MCF 10A (cell line): Measurements from ENCODE around the gene AVEN. TPM values are rescaled to one million over a fixed set of nuclear protein-coding genes. Genes with fewer than 3 reads are reported as not detected.

Experiments
- BruUV-seq: library from RNA; stranded (reverse); fragments of 400-500 nt; replicated peaks from 2 replicates; lab custom pipeline; 2021; lab: Mats Ljungman, UMichigan
- CTCF ChIA-PET: fragments of 300-600 bp; sonication (Branson Sonifier 250); formaldehyde crosslinking; extraction: SDS; loops from one replicate; lab custom pipeline; 2021; ENCODE audit warnings: antibody characterized with exemption, inconsistent platforms; lab: Yijun Ruan, JAX
- POLR2A ChIA-PET: fragments of 300-600, 350-650 bp; sonication (Branson Sonifier 250); formaldehyde crosslinking; extraction: SDS; loops from one replicate; lab custom pipeline; 2020; ENCODE audit warnings: antibody characterized with exemption, inconsistent platforms; lab: Yijun Ruan, JAX
- DNase-seq: peaks from one replicate; pipeline ENCODE4 v3.0.0-alpha.2; 2018; ENCODE audit not compliant: unreplicated experiment
- H3K27ac Mint-ChIP-seq: one replicate; pipeline ENCODE4 v1.8.0; 2022; ENCODE audit warnings: mild to moderate bottlenecking, low read depth, mixed read lengths; ENCODE audit not compliant: unreplicated experiment
- H3K27me3 Mint-ChIP-seq: one replicate; pipeline ENCODE4 v1.8.0; 2022; ENCODE audit warnings: mixed read lengths; ENCODE audit not compliant: insufficient read depth, unreplicated experiment
- H3K36me3 Mint-ChIP-seq: one replicate; pipeline ENCODE4 v1.8.0; 2022; ENCODE audit warnings: mild to moderate bottlenecking, moderate library complexity, mixed read lengths; ENCODE audit not compliant: insufficient read depth, unreplicated experiment
- H3K4me1 Mint-ChIP-seq: one replicate; pipeline ENCODE4 v1.8.0; 2022; ENCODE audit warnings: mixed read lengths; ENCODE audit not compliant: insufficient read depth, unreplicated experiment
- H3K4me3 Mint-ChIP-seq: one replicate; pipeline ENCODE4 v1.8.0; 2022; ENCODE audit warnings: mild to moderate bottlenecking, moderate library complexity, mixed read lengths; ENCODE audit not compliant: unreplicated experiment
- H3K9me3 Mint-ChIP-seq: one replicate; pipeline ENCODE4 v1.8.0; 2022; ENCODE audit warnings: mixed read lengths; ENCODE audit not compliant: unreplicated experiment
- CTCF ChIP-seq: fragments of 200-600 bp; IDR thresholded peaks from one replicate; pipeline ENCODE4 v1.8.0; 2022; ENCODE audit warnings: antibody characterized with exemption, mild to moderate bottlenecking; ENCODE audit not compliant: unreplicated experiment
- intact Hi-C: fragments of 100-400 bp; cut with micrococcal nuclease; formaldehyde crosslinking; loops from 2 replicates; pipeline ENCODE4 v1.14.1; 2022
- total RNA-seq: library from RNA; stranded (reverse); gene quantifications from 2 replicates; pipeline ENCODE4 v1.2.3, GENCODE V29; 2022

AVEN gene
- total RNA-seq, 1 experiment from 2014 or later = 42.4 TPM

- H3K9me3 Mint-ChIP-seq = no peaks in the 10 kb centered on the region
- intact Hi-C loops = no loop called here
- no peaks in the 10 kb centered on the region for H3K36me3 Mint-ChIP-seq
- TF ChIP-seq CTCF = no peak
- no peak overlapping the region for H3K4me3 Mint-ChIP-seq
- H3K27ac Mint-ChIP-seq = no peak overlapping the region
- ChIA-PET CTCF (interaction anchor here (0.6 kb wide), 1 partner anchor 444 kb away, joined by 3 read pairs; no protein-coding TSS in a partner anchor), POLR2A (interaction anchor here (0.7 kb wide), 2 partner anchors 130 to 918 kb away, joined by 3 read pairs; no protein-coding TSS in a partner anchor)
- DNase-seq = no peak
- H3K27me3 Mint-ChIP-seq = no peaks in the 10 kb centered on the region
- H3K4me1 Mint-ChIP-seq = peaks cover 10% of the 10 kb centered on the region
- no TSS peak for BruUV-seq
Measured at GRCh38 chr15:33844186-33844585, 194.8 kb downstream of the AVEN start.

- H3K27me3 Mint-ChIP-seq = no peaks in the 10 kb centered on the region
- H3K4me1 Mint-ChIP-seq = peaks cover 14% of the 10 kb centered on the region
- no TSS peak for BruUV-seq
- H3K9me3 Mint-ChIP-seq = no peaks in the 10 kb centered on the region
- H3K27ac Mint-ChIP-seq = no peak overlapping the region
- intact Hi-C loops = no loop called here
- no peak for DNase-seq
- no peak overlapping the region for H3K4me3 Mint-ChIP-seq
- no peak for TF ChIP-seq CTCF
- no peaks in the 10 kb centered on the region for H3K36me3 Mint-ChIP-seq
- CTCF ChIA-PET = interaction anchor here (0.8 kb wide), 1 partner anchor 103 kb away, joined by 4 read pairs; no protein-coding TSS in a partner anchor
- POLR2A ChIA-PET = no interaction called here
Measured at GRCh38 chr15:33840615-33841014, 198.4 kb downstream of the AVEN start.

GRCh38 chr15:33839540-33839939 is 199.5 kb downstream of the AVEN start:
- H3K4me3 Mint-ChIP-seq = no peak overlapping the region
- no TSS peak for BruUV-seq
- peak overlapping the region; percentile 1 for H3K27ac Mint-ChIP-seq
- peaks cover 14% of the 10 kb centered on the region for H3K4me1 Mint-ChIP-seq
- no peaks in the 10 kb centered on the region for H3K36me3 Mint-ChIP-seq
- TF ChIP-seq CTCF = no peak
- H3K9me3 Mint-ChIP-seq = no peaks in the 10 kb centered on the region
- CTCF ChIA-PET = no interaction called here
- H3K27me3 Mint-ChIP-seq = no peaks in the 10 kb centered on the region
- POLR2A ChIA-PET = interaction anchor here (1.3 kb wide), 1 partner anchor 9 kb away, joined by 3 read pairs; no protein-coding TSS in a partner anchor
- intact Hi-C loops = no loop called here
- DNase-seq = no peak

- DNase-seq = no peak
- no TSS peak for BruUV-seq
- H3K27me3 Mint-ChIP-seq = no peaks in the 10 kb centered on the region
- TF ChIP-seq CTCF = no peak
- no peak overlapping the region for H3K27ac Mint-ChIP-seq
- peaks cover 14% of the 10 kb centered on the region for H3K4me1 Mint-ChIP-seq
- intact Hi-C loops = no loop called here
- H3K4me3 Mint-ChIP-seq = no peak overlapping the region
- H3K9me3 Mint-ChIP-seq = no peaks in the 10 kb centered on the region
- ChIA-PET POLR2A (no interaction called here), CTCF (interaction anchor here (0.5 kb wide), 1 partner anchor 26 kb away, joined by 3 read pairs; no protein-coding TSS in a partner anchor)
- H3K36me3 Mint-ChIP-seq = no peaks in the 10 kb centered on the region
Measured at GRCh38 chr15:33837294-33837693, 201.7 kb downstream of the AVEN start.
